HCT116 (cell line): Measurements from ENCODE around the gene SYT7. TPM values are rescaled to one million over a fixed set of nuclear protein-coding genes. Genes with fewer than 3 reads are reported as not detected.

Source experiments
- ATAC-seq: fragments of 200-7000 bp; cut with Tn5 transposase; 2 replicates; pipeline ENCODE4 v1.9.1; 2020; ENCODE audit warnings: mild to moderate bottlenecking, moderate library complexity
- BruUV-seq: library from RNA; stranded (reverse); fragments of 400-500 nt; replicated peaks from 2 replicates; lab custom pipeline; 2021; lab: Mats Ljungman, UMichigan
- CTCF ChIA-PET: fragments of 300-600 bp; sonication (Branson Sonifier 250); formaldehyde crosslinking; loops from one replicate; lab custom pipeline; 2021; ENCODE audit warnings: antibody characterized with exemption; lab: Charles Lee
- POLR2A ChIA-PET: fragments of 300-600, 350-600 bp; sonication (Branson Sonifier 250); formaldehyde crosslinking; loops from one replicate; lab custom pipeline; 2021; ENCODE audit warnings: antibody characterized with exemption; lab: Charles Lee
- RAD21 ChIA-PET, 2 experiments: fragments of 300-600 bp; sonication (Branson Sonifier 250); formaldehyde crosslinking; loops; one replicate each; lab custom pipeline; 2023; ENCODE audit warnings: low total read pairs in 2 of 2; ENCODE audit not compliant: uncharacterized antibody in 2 of 2, unreplicated experiment in 2 of 2, low non-redundant PET in 1 of 2; lab: Charles Lee
- DNase-seq: peaks from one replicate; pipeline ENCODE4 v3.0.0-alpha.2; 2010; ENCODE audit warnings: low read depth, low spot score
- H2AFZ ChIP-seq: fragments of 200-600 bp; shearing (Covaris generic), sonication (generic); 2 replicates; pipeline ENCODE4 v1.6.1; 2017; ENCODE audit warnings: low read depth, mixed run types, mixed read lengths, antibody characterized with exemption, low read length; ENCODE audit not compliant: poor library complexity, severe bottlenecking
- H3K27ac ChIP-seq: 2 replicates; pipeline ENCODE4 v1.5.1; 2012; ENCODE audit warnings: low read depth, low read length
- H3K27me3 ChIP-seq: fragments of 200-600 bp; sonication (generic); 2 replicates; pipeline ENCODE4 v1.6.1; 2016; ENCODE audit warnings: mixed run types, low read length, mixed read lengths; ENCODE audit not compliant: insufficient read depth
- H3K36me3 ChIP-seq, 2 experiments: fragments of 200-500 bp in 1 of 2; fragments of 200-600 bp in 1 of 2; sonication (Bioruptor generic) in 1 of 2; sonication (generic) in 1 of 2; 2 replicates each; pipeline versions ENCODE4 v1.5.1 to v1.6.1; 2014 to 2016; ENCODE audit warnings: low read length in 2 of 2, inconsistent platforms in 1 of 2, mixed read lengths in 1 of 2, mixed run types in 1 of 2; ENCODE audit not compliant: insufficient read depth in 2 of 2, control insufficient read depth in 1 of 2
- H3K4me1 ChIP-seq, 2 experiments: fragments of 200-600 bp in 1 of 2; sonication (generic) in 1 of 2; 2 replicates each; pipeline versions ENCODE4 v1.5.1 to v1.6.1; 2012 to 2017; ENCODE audit warnings: low read length in 2 of 2, inconsistent platforms in 1 of 2, mild to moderate bottlenecking in 1 of 2, mixed read lengths in 1 of 2, mixed run types in 1 of 2, moderate library complexity in 1 of 2; ENCODE audit not compliant: insufficient read depth in 2 of 2, control insufficient read depth in 1 of 2
- H3K4me2 ChIP-seq: fragments of 200-600 bp; sonication (generic); 2 replicates; pipeline ENCODE4 v1.6.1; 2017; ENCODE audit warnings: mixed run types, low read length, mixed read lengths
- H3K4me3 ChIP-seq, 2 experiments: fragments of 200-600 bp in 1 of 2; sonication (generic) in 1 of 2; replicated peaks in 1 of 2; 2 replicates each; pipeline ENCODE4 v1.5.1; 2011 to 2016; ENCODE audit warnings: low read length in 2 of 2, control low read depth in 1 of 2, low read depth in 1 of 2, mild to moderate bottlenecking in 1 of 2, mixed read lengths in 1 of 2, mixed run types in 1 of 2
- H3K79me2 ChIP-seq: fragments of 200-600 bp; sonication (generic); 2 replicates; pipeline ENCODE4 v1.6.1; 2017; ENCODE audit warnings: mild to moderate bottlenecking, mixed run types, low read length, moderate library complexity, mixed read lengths; ENCODE audit not compliant: insufficient read depth
- H3K9ac ChIP-seq: fragments of 200-600 bp; sonication (generic); 2 replicates; pipeline ENCODE4 v1.6.1; 2016; ENCODE audit warnings: low read length, mixed read lengths
- H3K9me2 ChIP-seq: fragments of 200-600 bp; sonication (generic), shearing (Covaris generic); 2 replicates; pipeline ENCODE4 v1.6.1; 2017; ENCODE audit warnings: mixed run types, mild to moderate bottlenecking, moderate library complexity; ENCODE audit not compliant: insufficient read depth
- H3K9me3 ChIP-seq, 2 experiments: fragments of 200-500 bp in 1 of 2; fragments of 200-600 bp in 1 of 2; sonication (Bioruptor generic) in 1 of 2; sonication (generic) in 1 of 2; 2 replicates each; pipeline ENCODE4 v1.6.1; 2014 to 2017; ENCODE audit warnings: low read length in 2 of 2, mixed read lengths in 2 of 2, inconsistent platforms in 1 of 2, low read depth in 1 of 2, mild to moderate bottlenecking in 1 of 2, mixed run types in 1 of 2, moderate library complexity in 1 of 2; ENCODE audit not compliant: control insufficient read depth in 1 of 2, insufficient read depth in 1 of 2
- H4K20me1 ChIP-seq: fragments of 200-600 bp; sonication (generic), shearing (Covaris generic); 2 replicates; pipeline ENCODE4 v1.6.1; 2017; ENCODE audit warnings: mixed run types, mild to moderate bottlenecking, moderate library complexity; ENCODE audit not compliant: insufficient read depth
- CEBPB ChIP-seq: IDR thresholded peaks from 2 replicates; pipeline ENCODE4 v1.6.1; 2012; ENCODE audit warnings: low read depth
- ELF1 ChIP-seq: IDR thresholded peaks from 2 replicates; pipeline ENCODE4 v1.6.1; 2012; ENCODE audit warnings: low read depth, borderline replicate concordance
- SRF ChIP-seq: IDR thresholded peaks from 2 replicates; pipeline ENCODE4 v1.6.1; 2012; ENCODE audit warnings: low read depth
- ZNF274 ChIP-seq: fragments of 200-500 bp; sonication (Bioruptor generic); IDR thresholded peaks from 2 replicates; pipeline ENCODE4 v1.6.1; 2014; ENCODE audit warnings: mild to moderate bottlenecking, low read depth, low read length, inconsistent platforms
- intact Hi-C: fragments of 100-400 bp; cut with micrococcal nuclease; formaldehyde crosslinking; loops from 2 replicates; pipeline ENCODE4 v1.10.0; 2022
- total RNA-seq: library from RNA; stranded (reverse); gene quantifications from one replicate; pipeline ENCODE4 v1.2.1, GENCODE V29; 2021; ENCODE audit not compliant: unreplicated experiment
- TF ChIP-seq, protein P1 (sequence below), 3 experiments: fragments of 200-600 bp in 1 of 3; sonication (generic) in 1 of 3; IDR thresholded peaks in 2 of 3; conservative IDR thresholded peaks in 1 of 3; 2 replicates each; pipeline ENCODE4 v1.5.1; 2012 to 2017; ENCODE audit warnings: low read depth in 2 of 3, low read length in 2 of 3, antibody characterized with exemption in 1 of 3, borderline replicate concordance in 1 of 3, control low read depth in 1 of 3, mild to moderate bottlenecking in 1 of 3, mixed read lengths in 1 of 3, mixed run types in 1 of 3, moderate library complexity in 1 of 3; ENCODE audit not compliant: insufficient read depth in 1 of 3
- TF ChIP-seq, protein P2 (sequence below): IDR thresholded peaks from 2 replicates; pipeline ENCODE4 v1.6.1; 2011; ENCODE audit warnings: mild to moderate bottlenecking, low read length, moderate library complexity; ENCODE audit not compliant: insufficient replicate concordance; ENCODE audit errors: extremely low read depth
- TF ChIP-seq, protein P3 (sequence below): IDR thresholded peaks from 2 replicates; pipeline ENCODE4 v1.6.1; 2012

Gene SYT7
- total RNA-seq, 1 experiment from 2014 or later: 27.4 TPM

DNA sequence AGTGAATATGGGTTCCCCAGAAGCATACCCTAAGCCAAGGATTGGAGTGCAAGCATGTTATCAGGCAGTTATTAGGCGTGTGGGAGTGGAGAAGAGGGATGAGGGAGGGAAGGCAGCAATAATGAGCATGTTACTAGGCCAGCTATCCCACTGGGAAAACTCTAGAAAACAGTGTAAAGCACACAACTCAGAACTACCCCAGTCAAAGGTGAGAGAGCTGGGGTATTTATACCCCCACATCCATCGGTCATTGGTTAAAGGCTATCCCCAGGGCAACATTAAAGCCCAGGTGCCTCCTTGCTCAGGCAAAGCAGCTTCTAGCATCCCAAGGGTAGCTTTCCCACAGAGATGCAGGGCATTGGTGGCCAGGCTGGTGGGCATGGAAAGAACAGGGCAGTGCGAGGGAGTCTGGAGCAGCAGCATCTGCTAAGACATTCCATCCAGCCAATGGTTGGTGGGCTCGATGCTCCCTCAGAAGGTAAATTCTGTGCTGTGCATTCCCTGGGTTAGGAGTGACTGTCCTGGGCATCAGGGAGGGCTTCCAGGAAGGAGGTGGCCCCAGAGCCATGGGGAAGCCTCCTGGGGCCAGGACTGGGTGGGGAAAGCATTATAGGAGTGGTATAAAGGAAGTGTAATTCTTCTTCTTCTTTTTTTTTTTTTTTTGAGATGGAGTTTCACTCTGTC is 93.4 kb downstream of the SYT7 start:
- Histone ChIP-seq H3K4me2 (no peak overlapping the region), H3K9me2 (no peaks in the 10 kb centered on the region), H3K79me2 (no peaks in the 10 kb centered on the region), H2AFZ (no peak overlapping the region), H3K4me1 (peaks cover 0 to 10% of the 10 kb centered on the region in 2 experiments; a peak in 1 of 4 replicates), H3K27me3 (no peaks in the 10 kb centered on the region), H3K9ac (no peak overlapping the region), H4K20me1 (no peaks in the 10 kb centered on the region), H3K4me3 (no peak overlapping the region), H3K9me3 (no peaks in the 10 kb centered on the region; a peak in 1 of 4 replicates), H3K36me3 (no peaks in the 10 kb centered on the region), H3K27ac (no peak overlapping the region)
- ChIA-PET POLR2A (no interaction called here), RAD21 (no interaction called here), CTCF (interaction anchor here (2.3 kb wide), 1 partner anchor 29 kb away, joined by 7 read pairs; no protein-coding TSS in a partner anchor)
- no peak for ATAC-seq
- DNase-seq: no peak
- BruUV-seq: no TSS peak
- TF ChIP-seq ELF1 (no peak), CEBPB (no peak), SRF (no peak), ZNF274 (no peak)
- TF ChIP-seq, protein P1, sequence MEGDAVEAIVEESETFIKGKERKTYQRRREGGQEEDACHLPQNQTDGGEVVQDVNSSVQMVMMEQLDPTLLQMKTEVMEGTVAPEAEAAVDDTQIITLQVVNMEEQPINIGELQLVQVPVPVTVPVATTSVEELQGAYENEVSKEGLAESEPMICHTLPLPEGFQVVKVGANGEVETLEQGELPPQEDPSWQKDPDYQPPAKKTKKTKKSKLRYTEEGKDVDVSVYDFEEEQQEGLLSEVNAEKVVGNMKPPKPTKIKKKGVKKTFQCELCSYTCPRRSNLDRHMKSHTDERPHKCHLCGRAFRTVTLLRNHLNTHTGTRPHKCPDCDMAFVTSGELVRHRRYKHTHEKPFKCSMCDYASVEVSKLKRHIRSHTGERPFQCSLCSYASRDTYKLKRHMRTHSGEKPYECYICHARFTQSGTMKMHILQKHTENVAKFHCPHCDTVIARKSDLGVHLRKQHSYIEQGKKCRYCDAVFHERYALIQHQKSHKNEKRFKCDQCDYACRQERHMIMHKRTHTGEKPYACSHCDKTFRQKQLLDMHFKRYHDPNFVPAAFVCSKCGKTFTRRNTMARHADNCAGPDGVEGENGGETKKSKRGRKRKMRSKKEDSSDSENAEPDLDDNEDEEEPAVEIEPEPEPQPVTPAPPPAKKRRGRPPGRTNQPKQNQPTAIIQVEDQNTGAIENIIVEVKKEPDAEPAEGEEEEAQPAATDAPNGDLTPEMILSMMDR (IDR thresholded peaks at IDR 0.05 in 2 of 3, conservative IDR thresholded peaks at IDR 0.05 in 1 of 3; ENCODE audit: borderline replicate concordance in 1 of 3, insufficient read depth in 1 of 3, low read depth in 2 of 3, low read length in 2 of 3): no peak
- TF ChIP-seq, protein P2, sequence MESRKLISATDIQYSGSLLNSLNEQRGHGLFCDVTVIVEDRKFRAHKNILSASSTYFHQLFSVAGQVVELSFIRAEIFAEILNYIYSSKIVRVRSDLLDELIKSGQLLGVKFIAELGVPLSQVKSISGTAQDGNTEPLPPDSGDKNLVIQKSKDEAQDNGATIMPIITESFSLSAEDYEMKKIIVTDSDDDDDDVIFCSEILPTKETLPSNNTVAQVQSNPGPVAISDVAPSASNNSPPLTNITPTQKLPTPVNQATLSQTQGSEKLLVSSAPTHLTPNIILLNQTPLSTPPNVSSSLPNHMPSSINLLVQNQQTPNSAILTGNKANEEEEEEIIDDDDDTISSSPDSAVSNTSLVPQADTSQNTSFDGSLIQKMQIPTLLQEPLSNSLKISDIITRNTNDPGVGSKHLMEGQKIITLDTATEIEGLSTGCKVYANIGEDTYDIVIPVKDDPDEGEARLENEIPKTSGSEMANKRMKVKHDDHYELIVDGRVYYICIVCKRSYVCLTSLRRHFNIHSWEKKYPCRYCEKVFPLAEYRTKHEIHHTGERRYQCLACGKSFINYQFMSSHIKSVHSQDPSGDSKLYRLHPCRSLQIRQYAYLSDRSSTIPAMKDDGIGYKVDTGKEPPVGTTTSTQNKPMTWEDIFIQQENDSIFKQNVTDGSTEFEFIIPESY: no peak
- TF ChIP-seq, protein P3, sequence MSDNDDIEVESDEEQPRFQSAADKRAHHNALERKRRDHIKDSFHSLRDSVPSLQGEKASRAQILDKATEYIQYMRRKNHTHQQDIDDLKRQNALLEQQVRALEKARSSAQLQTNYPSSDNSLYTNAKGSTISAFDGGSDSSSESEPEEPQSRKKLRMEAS: no peak
- intact Hi-C loops: no loop called here
